SU-DHL-6 (cell line): ENCODE results near the gene MYLK3.

Experiments
- H2AFZ ChIP-seq: fragments of 200-600 bp; sonication (generic); 2 replicates; pipeline ENCODE4 v1.6.1; 2014; ENCODE audit warnings: low read depth, mild to moderate bottlenecking, moderate library complexity, mixed read lengths, antibody characterized with exemption, low read length; ENCODE audit not compliant: severe bottlenecking
- H3F3A ChIP-seq: fragments of 200-600 bp; shearing (Covaris generic); 2 replicates; pipeline ENCODE4 v1.6.0; 2016; ENCODE audit warnings: antibody characterized with exemption, mild to moderate bottlenecking; ENCODE audit not compliant: insufficient read depth
- H3K27ac ChIP-seq: fragments of 200-600 bp; sonication (generic); 2 replicates; pipeline ENCODE4 v1.5.1; 2016; ENCODE audit warnings: low read depth, mild to moderate bottlenecking, low read length, moderate library complexity, mixed read lengths
- H3K27me3 ChIP-seq: fragments of 200-600 bp; sonication (generic), shearing (Covaris generic); 2 replicates; pipeline ENCODE4 v1.6.0; 2014; ENCODE audit warnings: mild to moderate bottlenecking, low read length
- H3K36me3 ChIP-seq: fragments of 200-600 bp; sonication (generic); 2 replicates; pipeline ENCODE4 v1.6.1; 2014; ENCODE audit warnings: mild to moderate bottlenecking, low read length, mixed read lengths
- H3K4me2 ChIP-seq: fragments of 300-600, 200-600 bp; shearing (Covaris generic), sonication (generic); 2 replicates; pipeline ENCODE4 v1.6.0; 2014; ENCODE audit warnings: low read length, low read depth, mild to moderate bottlenecking; ENCODE audit not compliant: poor library complexity, severe bottlenecking
- H3K4me3 ChIP-seq: fragments of 200-600 bp; sonication (generic); 2 replicates; pipeline ENCODE4 v1.5.1; 2014; ENCODE audit warnings: antibody characterized with exemption, low read length, mild to moderate bottlenecking, mixed read lengths; ENCODE audit not compliant: insufficient read depth, poor library complexity, severe bottlenecking
- H3K79me2 ChIP-seq: fragments of 200-600 bp; sonication (generic); 2 replicates; pipeline ENCODE4 v1.6.1; 2014; ENCODE audit warnings: mild to moderate bottlenecking, low read length, moderate library complexity; ENCODE audit not compliant: insufficient read depth
- H3K9ac ChIP-seq: fragments of 200-600 bp; sonication (generic); 2 replicates; pipeline ENCODE4 v1.7.0; 2014; ENCODE audit warnings: mild to moderate bottlenecking, low read length
- H3K9me2 ChIP-seq: fragments of 200-600 bp; sonication (generic); replicated peaks from 2 replicates; pipeline ENCODE4 v1.6.1; 2014; ENCODE audit warnings: low read length; ENCODE audit not compliant: insufficient read depth
- H3K9me3 ChIP-seq: fragments of 200-600 bp; sonication (generic); 2 replicates; pipeline ENCODE4 v1.6.1; 2014; ENCODE audit warnings: low read length, mixed read lengths; ENCODE audit not compliant: insufficient read depth
- H4K20me1 ChIP-seq: fragments of 200-600 bp; sonication (generic); 2 replicates; pipeline ENCODE4 v1.6.1; 2014; ENCODE audit warnings: low read depth, mild to moderate bottlenecking, antibody characterized with exemption, low read length, moderate library complexity, mixed read lengths
- CTCF ChIP-seq: fragments of 200-600 bp; sonication (generic); IDR thresholded peaks from one replicate; pipeline ENCODE4 v1.5.1; 2017; ENCODE audit warnings: antibody characterized with exemption, mild to moderate bottlenecking, low read length, moderate library complexity; ENCODE audit not compliant: insufficient read depth, poor library complexity, severe bottlenecking
- EZH2phosphoT487 ChIP-seq: fragments of 200-600 bp; sonication (generic), shearing (Covaris generic); conservative IDR thresholded peaks from 2 replicates; pipeline ENCODE4 v1.6.1; 2018; ENCODE audit warnings: mild to moderate bottlenecking, antibody characterized with exemption, low read length, moderate library complexity, mixed read lengths

Gene MYLK3

GRCh38 chr16:46774743-46775177 is 26.6 kb upstream of the MYLK3 start:
- Histone ChIP-seq H3K4me2 (no peak overlapping the region), H3K9ac (no peak overlapping the region), H2AFZ (no peak overlapping the region), H3K4me3 (no peak overlapping the region), H4K20me1 (no peaks in the 10 kb centered on the region), H3K9me2 (no peaks in the 10 kb centered on the region), H3K9me3 (no peaks in the 10 kb centered on the region; the same call in 1 of the 2 replicates), H3F3A (no peaks in the 10 kb centered on the region), H3K79me2 (no peaks in the 10 kb centered on the region), H3K36me3 (no peaks in the 10 kb centered on the region), H3K27me3 (no peaks in the 10 kb centered on the region), H3K27ac (no peak overlapping the region)
- no peak for TF ChIP-seq CTCF
- TF ChIP-seq EZH2phosphoT487, result no peak

DNA sequence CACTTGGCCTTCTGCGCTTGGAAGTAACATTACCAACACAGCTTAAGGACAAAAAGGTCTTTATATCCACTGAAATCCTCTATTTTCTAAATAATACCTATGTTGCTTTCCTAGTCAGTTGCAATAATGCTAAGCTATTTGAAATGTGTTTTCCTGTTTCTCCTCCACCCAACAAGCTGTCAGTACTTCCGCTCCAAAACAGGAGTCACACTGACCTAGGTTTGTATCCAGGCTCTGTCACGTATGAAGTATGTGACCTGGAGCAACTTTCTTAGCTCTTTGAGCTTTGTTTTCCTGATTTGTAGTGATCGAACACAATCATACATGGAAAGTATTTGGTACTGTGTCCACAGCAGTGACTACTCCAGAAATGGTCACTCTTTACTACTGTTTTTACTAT is 24.3 kb upstream of the MYLK3 start:
- H3K9ac ChIP-seq, result no peak overlapping the region
- H3K36me3 ChIP-seq, result no peaks in the 10 kb centered on the region
- H3K79me2 ChIP-seq, result no peaks in the 10 kb centered on the region
- no peaks in the 10 kb centered on the region for H3F3A ChIP-seq
- H3K4me2 ChIP-seq, result no peak overlapping the region
- no peaks in the 10 kb centered on the region for H3K9me3 ChIP-seq
- H2AFZ ChIP-seq, result no peak overlapping the region
- no peaks in the 10 kb centered on the region for H3K9me2 ChIP-seq
- TF ChIP-seq EZH2phosphoT487, result no peak
- no peak for TF ChIP-seq CTCF
- H4K20me1 ChIP-seq, result no peaks in the 10 kb centered on the region
- H3K27ac ChIP-seq, result no peak overlapping the region
- H3K4me3 ChIP-seq, result no peak overlapping the region
- H3K27me3 ChIP-seq, result no peaks in the 10 kb centered on the region

DNA sequence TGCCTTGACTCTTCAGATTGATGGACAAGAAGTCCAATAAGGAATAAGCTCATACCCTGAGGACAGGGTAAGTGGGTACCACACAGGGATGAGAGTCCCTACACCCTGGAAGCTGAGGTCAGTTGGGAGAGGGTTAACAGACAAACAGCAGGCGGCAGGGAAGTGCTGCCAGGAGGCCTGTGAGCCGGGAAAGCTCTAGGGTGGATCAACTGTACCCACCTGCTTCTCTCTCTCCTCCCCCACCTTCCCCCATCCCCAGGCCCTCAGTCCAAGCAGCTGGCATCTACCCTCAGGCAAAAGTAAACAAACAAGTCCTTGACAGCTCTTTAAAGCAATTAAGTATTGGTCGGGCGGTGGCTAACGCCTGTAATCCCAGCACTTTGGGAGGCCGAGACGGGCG is 20.7 kb upstream of the MYLK3 start:
- Histone ChIP-seq H2AFZ (no peak overlapping the region), H3F3A (no peaks in the 10 kb centered on the region), H4K20me1 (no peaks in the 10 kb centered on the region), H3K27me3 (no peaks in the 10 kb centered on the region), H3K4me2 (no peak overlapping the region), H3K27ac (no peak overlapping the region), H3K9ac (no peak overlapping the region), H3K9me2 (no peaks in the 10 kb centered on the region), H3K79me2 (no peaks in the 10 kb centered on the region), H3K36me3 (no peaks in the 10 kb centered on the region), H3K9me3 (no peaks in the 10 kb centered on the region), H3K4me3 (no peak overlapping the region)
- TF ChIP-seq EZH2phosphoT487, result no peak
- TF ChIP-seq CTCF, result no peak

- Histone ChIP-seq H2AFZ (no peak overlapping the region), H4K20me1 (no peaks in the 10 kb centered on the region), H3K36me3 (no peaks in the 10 kb centered on the region), H3K4me2 (no peak overlapping the region), H3K9me3 (no peaks in the 10 kb centered on the region), H3K4me3 (no peak overlapping the region), H3K27ac (no peak overlapping the region), H3K27me3 (no peaks in the 10 kb centered on the region), H3K79me2 (no peaks in the 10 kb centered on the region), H3F3A (no peaks in the 10 kb centered on the region), H3K9ac (no peak overlapping the region), H3K9me2 (no peaks in the 10 kb centered on the region)
- TF ChIP-seq CTCF (no peak), EZH2phosphoT487 (no peak)
Measured at GRCh38 chr16:46765050-46765449, 16.9 kb upstream of the MYLK3 start.
